Measurements from ENCODE around the gene CHCHD6. TPM values are rescaled to one million over a fixed set of nuclear protein-coding genes. Genes with fewer than 3 reads are reported as not detected.

Gene CHCHD6
- total and polyA plus RNA-seq, 2 donors (not counting 3 experiments of a cell fraction or from before 2014, with no cell fraction given) = 8.4 to 10.1 TPM

- CTCF ChIA-PET = no interaction called here
Observed at GRCh38 chr3:126891141-126891540, 187.1 kb downstream of the CHCHD6 start.

More at GRCh38 chr3:126891141-126891540, 187.1 kb downstream of the CHCHD6 start:
- FAIRE-seq = no peak
- H3K4me2 ChIP-seq (ENCODE audit: insufficient read depth, low read length) = no peak overlapping the region
- no peak overlapping the region for H3K4me3 ChIP-seq (replicated peaks in 1 of 3; ENCODE audit: insufficient read depth in 1 of 3, low read depth in 1 of 3, low read length in 3 of 3)
- dilution Hi-C loops (cut with MboI; ENCODE audit: extremely low pct_ligation_motif_present, low sequenced_read_pairs) = no loop called here
- H4K20me1 ChIP-seq (replicated peaks; ENCODE audit: control insufficient read depth, extremely low read depth, insufficient read depth, low read length) = no peaks in the 10 kb centered on the region
- H3K27me3 ChIP-seq (ENCODE audit: control insufficient read depth in 2 of 2, insufficient read depth in 2 of 2, low read length in 2 of 2) = peaks cover under 1 to 3% of the 10 kb centered on the region in 2 experiments
- H3K79me2 ChIP-seq (ENCODE audit: control insufficient read depth, insufficient read depth, low read length) = no peaks in the 10 kb centered on the region
- BruUV-seq (replicated peaks) = no TSS peak
- intact Hi-C loops (cut with micrococcal nuclease) = no loop called here
- H3K9me3 ChIP-seq (replicated peaks; ENCODE audit: control insufficient read depth, insufficient read depth, low read length) = no peaks in the 10 kb centered on the region
- TF ChIP-seq POLR2AphosphoS5 (IDR thresholded peaks at IDR 0.05; ENCODE audit: insufficient read depth, low read depth, low read length) (no peak), CTCF (IDR thresholded peaks at IDR 0.05; ENCODE audit: extremely low read depth in 1 of 2, insufficient read depth in 1 of 2, low read depth in 1 of 2, low read length in 2 of 2) (no peak), MAX (IDR thresholded peaks at IDR 0.05; ENCODE audit: insufficient read depth, insufficient read length) (no peak), JUN (IDR thresholded peaks at IDR 0.05; ENCODE audit: borderline replicate concordance, insufficient read depth, insufficient read length, low read depth) (no peak), MYC (IDR thresholded peaks at IDR 0.05; ENCODE audit: low read depth, low read length) (no peak), FOS (IDR thresholded peaks at IDR 0.05; ENCODE audit: borderline replicate concordance, insufficient read depth, low read length) (no peak), POLR2A (IDR thresholded peaks at IDR 0.05; ENCODE audit: low read depth, low read length) (no peak), EZH2 (IDR thresholded peaks at IDR 0.05; ENCODE audit: borderline replicate concordance, low read depth, low read length, severe bottlenecking) (no peak), GATA2 (IDR thresholded peaks at IDR 0.05; ENCODE audit: insufficient read depth, insufficient read length, low read depth, low read length) (no peak)
- no peaks in the 10 kb centered on the region for H3K36me3 ChIP-seq (ENCODE audit: control insufficient read depth in 2 of 2, extremely low read depth in 1 of 2, insufficient read depth in 2 of 2, low read length in 2 of 2)
- H3K27ac ChIP-seq (ENCODE audit: insufficient read depth, low read depth, low read length) = no peak overlapping the region
- no peak overlapping the region for H3K9ac ChIP-seq (replicated peaks; ENCODE audit: extremely low read depth, insufficient read depth, low read length)
- POLR2A ChIA-PET = no interaction called here
- H3K9me1 ChIP-seq (replicated peaks; ENCODE audit: control insufficient read depth, extremely low read depth, insufficient read depth, low read length) = no peaks in the 10 kb centered on the region
- H2AFZ ChIP-seq (ENCODE audit: low read depth, low read length) = no peak overlapping the region
- no peak for DNase-seq (ENCODE audit: low read depth, low spot score)
- peaks cover 7% of the 10 kb centered on the region for H3K4me1 ChIP-seq (ENCODE audit: control insufficient read depth, extremely low read depth, insufficient read depth, low read length)

Measured in endothelial cell of umbilical vein (primary cell).